Bronchial epithelial cell (primary cell): ENCODE results near the gene SPECC1. TPM values are rescaled to one million over a fixed set of nuclear protein-coding genes. Genes with fewer than 3 reads are reported as not detected.
A peak's percentile ranks its signal among the peaks of the same experiment; 100 is the strongest.
"Not testable (repeated sequence)": the region's sequence is repeated elsewhere in the genome, so short reads cannot be mapped to it uniquely, and the experiment has no call there.

Experiments used
- DNase-seq: peaks from one replicate; pipeline ENCODE4 v3.0.0-alpha.2; 2010; ENCODE audit warnings: low read depth
- FAIRE-seq: peaks from 2 replicates; lab custom pipeline; 2011; peaks lifted over from hg19 to GRCh38; lab: Jason Lieb, UNC
- H3K27me3 ChIP-seq: 2 replicates; pipeline ENCODE4 v1.5.1; 2011; ENCODE audit warnings: low read length; ENCODE audit not compliant: control insufficient read depth, insufficient read depth
- H3K36me3 ChIP-seq: 2 replicates; pipeline ENCODE4 v1.5.1; 2011; ENCODE audit warnings: low read length; ENCODE audit not compliant: control insufficient read depth, insufficient read depth
- H3K4me3 ChIP-seq: 2 replicates; pipeline ENCODE4 v1.5.1; 2011; ENCODE audit warnings: mild to moderate bottlenecking, low read depth, low read length, control low read depth
- CTCF ChIP-seq: IDR thresholded peaks from 2 replicates; pipeline ENCODE4 v1.5.1; 2011; ENCODE audit warnings: mild to moderate bottlenecking, moderate library complexity, low read length, control low read depth, inconsistent platforms; ENCODE audit not compliant: insufficient read depth, severe bottlenecking
- total RNA-seq: library from RNA; depleted of rRNA; stranded (reverse); fragments of >200 nt; gene quantifications from 2 replicates; pipeline ENCODE4 v1.2.1, GENCODE V29; 2014

SPECC1 gene
- total RNA-seq, 1 donor from 2014 or later: 57.1 TPM

DNA sequence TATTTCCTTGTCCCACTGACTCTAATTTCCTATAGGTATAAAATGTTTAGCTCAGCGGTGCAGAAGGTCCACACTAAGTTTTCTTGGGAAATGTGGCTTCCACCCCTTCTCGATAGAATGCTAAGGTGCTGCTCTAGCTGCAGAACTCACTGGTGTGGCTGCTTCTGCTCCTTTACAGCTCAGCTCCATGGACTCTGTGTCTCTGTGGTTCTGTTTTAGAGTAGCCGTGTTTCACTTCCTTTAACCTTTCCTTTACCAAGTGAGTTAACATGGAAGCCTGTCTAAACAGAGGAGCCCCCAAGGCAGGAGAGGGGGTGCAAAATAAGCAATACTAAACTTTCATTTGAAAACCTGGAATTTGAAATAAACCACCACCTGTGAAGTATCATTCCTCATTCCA lies 65.3 kb downstream of the SPECC1 start:
- H3K36me3 ChIP-seq: no peaks in the 10 kb centered on the region
- FAIRE-seq (no peak), DNase-seq (no peak)
- H3K27me3 ChIP-seq: no peaks in the 10 kb centered on the region
- TF ChIP-seq CTCF: no peak
- no peak overlapping the region for H3K4me3 ChIP-seq

DNA sequence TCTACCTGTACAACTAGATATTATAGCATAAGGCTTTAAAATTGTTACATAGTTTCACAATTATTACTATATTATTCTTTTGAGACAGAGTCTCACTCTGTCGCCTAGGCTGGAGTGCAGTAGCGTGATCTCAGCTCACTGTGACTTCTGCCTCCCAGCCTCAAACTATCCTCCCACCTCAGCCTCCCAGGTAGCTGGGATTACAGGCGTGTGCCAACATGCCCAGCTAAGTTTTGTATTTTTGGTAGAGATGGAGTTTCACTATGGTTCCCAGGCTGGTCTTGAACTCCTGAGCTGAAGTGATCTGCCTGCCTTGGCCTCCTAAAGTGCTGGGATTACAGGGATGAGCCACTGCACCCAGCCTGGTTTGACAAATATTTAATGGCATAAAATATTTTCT lies 67.0 kb downstream of the SPECC1 start:
- not testable (repeated sequence) for H3K4me3 ChIP-seq, FAIRE-seq, H3K27me3 ChIP-seq, H3K36me3 ChIP-seq, DNase-seq

GRCh38 chr17:20077978-20078685 lies 69.0 kb downstream of the SPECC1 start:
- no peak for FAIRE-seq
- TF ChIP-seq CTCF: no peak

GRCh38 chr17:20080513-20080912 lies 71.4 kb downstream of the SPECC1 start:
- Histone ChIP-seq H3K4me3 (no peak overlapping the region), H3K36me3 (no peaks in the 10 kb centered on the region), H3K27me3 (no peaks in the 10 kb centered on the region)
- FAIRE-seq (no peak), DNase-seq (no peak)
- TF ChIP-seq CTCF: no peak

More at GRCh38 chr17:20077978-20078685, 69.0 kb downstream of the SPECC1 start:
- Histone ChIP-seq H3K27me3 (no peaks in the 10 kb centered on the region), H3K4me3 (no peak overlapping the region), H3K36me3 (no peaks in the 10 kb centered on the region)
- peak; percentile 33 for DNase-seq

DNA sequence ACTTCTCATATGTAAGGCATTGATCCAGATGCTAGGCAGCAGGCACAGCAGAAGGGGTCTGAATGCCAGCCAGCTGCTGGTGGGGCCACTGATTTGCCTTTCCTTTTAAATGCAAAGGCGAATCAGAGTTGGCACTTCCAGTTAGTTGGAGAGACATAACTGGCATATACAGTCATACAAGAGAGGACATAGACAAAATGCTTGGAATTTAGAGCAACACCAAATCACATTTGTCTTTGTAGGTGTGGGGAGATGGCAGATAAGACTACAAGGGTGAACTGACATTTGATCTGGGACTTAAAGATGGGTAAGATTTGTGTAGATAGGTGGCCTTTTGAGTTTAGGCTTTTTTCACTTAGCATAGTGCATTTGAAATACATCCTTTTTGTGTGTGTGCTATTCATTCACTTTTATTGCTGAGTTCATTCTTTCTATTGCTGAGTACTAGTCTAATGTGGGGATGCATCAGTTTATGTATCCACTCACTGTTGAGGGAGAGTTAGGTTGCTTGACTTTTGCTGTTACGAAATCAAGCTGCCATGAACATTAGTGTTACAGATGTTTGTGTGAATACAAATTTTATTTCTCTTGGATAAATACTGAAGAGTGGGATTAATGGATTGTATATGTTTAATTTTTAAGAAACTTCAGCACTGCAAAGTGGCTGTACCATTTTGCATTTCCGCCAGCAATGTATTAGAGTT lies 74.1 kb downstream of the SPECC1 start:
- TF ChIP-seq CTCF: no peak
- H3K27me3 ChIP-seq: no peaks in the 10 kb centered on the region
- no peak for FAIRE-seq
- H3K4me3 ChIP-seq: no peak overlapping the region
- DNase-seq: peak; percentile 15
- no peaks in the 10 kb centered on the region for H3K36me3 ChIP-seq

- H3K36me3 ChIP-seq: no peaks in the 10 kb centered on the region
- no peak overlapping the region for H3K4me3 ChIP-seq
- FAIRE-seq (no peak), DNase-seq (no peak)
- TF ChIP-seq CTCF: no peak
- H3K27me3 ChIP-seq: no peaks in the 10 kb centered on the region
Measured at GRCh38 chr17:20084621-20085282, 75.6 kb downstream of the SPECC1 start.
